Activated CD8-positive, alpha-beta T cell treated with anti-CD3 and anti-CD28 coated beads for 36 hours (primary cell): Measurements from ENCODE around the gene SCFD2. TPM values are rescaled to one million over a fixed set of nuclear protein-coding genes. Genes with fewer than 3 reads are reported as not detected.

Experiments used
- ATAC-seq: fragments of 200-7000 bp; cut with Tn5 transposase; one replicate; pipeline ENCODE4 v1.10.0; 2021; ENCODE audit warnings: mild to moderate bottlenecking, moderate library complexity
- CTCF ChIA-PET: fragments of 350-600 bp; sonication (Branson Sonifier 250); formaldehyde crosslinking; loops from one replicate; lab custom pipeline; 2021; ENCODE audit warnings: antibody characterized with exemption; lab: Charles Lee
- POLR2A ChIA-PET: fragments of 350-600 bp; sonication (Branson Sonifier 250); formaldehyde crosslinking; loops from one replicate; lab custom pipeline; 2021; ENCODE audit warnings: antibody characterized with exemption; lab: Charles Lee
- DNase-seq: peaks from one replicate; pipeline ENCODE4 v3.0.0-alpha.2; 2020
- H3K27ac Mint-ChIP-seq: one replicate; pipeline ENCODE4 v1.8.0; 2021; ENCODE audit warnings: mild to moderate bottlenecking, mixed read lengths
- H3K27me3 Mint-ChIP-seq: one replicate; pipeline ENCODE4 v1.8.0; 2021; ENCODE audit warnings: mixed read lengths
- H3K36me3 Mint-ChIP-seq: one replicate; pipeline ENCODE4 v1.8.0; 2021; ENCODE audit warnings: low read depth, mixed read lengths
- H3K4me1 Mint-ChIP-seq: one replicate; pipeline ENCODE4 v1.8.0; 2021; ENCODE audit warnings: low read depth, mixed read lengths
- H3K4me3 Mint-ChIP-seq: one replicate; pipeline ENCODE4 v1.8.0; 2021; ENCODE audit warnings: mild to moderate bottlenecking, moderate library complexity, mixed read lengths
- H3K9me3 Mint-ChIP-seq: one replicate; pipeline ENCODE4 v1.8.0; 2021; ENCODE audit warnings: mixed read lengths
- intact Hi-C: fragments of 100-400 bp; cut with micrococcal nuclease; formaldehyde crosslinking; loops from one replicate; pipeline ENCODE4 v1.10.0; 2022
- total RNA-seq, 2 experiments: library from RNA; stranded (reverse); gene quantifications; one replicate each; pipeline ENCODE4 v1.2.3, GENCODE V29; 2021
- TF ChIP-seq, protein P1 (sequence below): fragments of 200-600 bp; IDR thresholded peaks from one replicate; pipeline ENCODE4 v1.8.0; 2022; ENCODE audit warnings: antibody characterized with exemption, mild to moderate bottlenecking

Gene SCFD2
- total RNA-seq, 2 experiments from 2014 or later, result 21.4 to 22.1 TPM

DNA sequence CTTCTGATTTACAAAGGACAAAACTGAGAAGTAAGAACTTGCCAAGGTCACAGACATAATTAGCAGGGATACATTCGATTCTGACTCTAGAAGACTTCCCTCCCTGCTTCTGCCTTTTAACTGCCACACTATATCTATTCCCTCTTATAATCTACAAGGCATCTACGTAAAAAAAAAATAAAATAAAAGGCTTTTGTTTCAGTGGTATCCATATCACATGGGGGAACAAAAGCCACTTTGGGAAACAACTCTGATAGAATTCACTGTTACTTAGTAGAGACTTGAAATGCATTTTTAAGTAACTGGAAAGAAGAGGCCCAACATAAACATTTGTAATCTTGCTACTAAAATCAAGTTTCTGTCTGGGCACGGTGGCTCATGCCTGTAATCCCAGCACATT, 247.2 kb downstream of the SCFD2 start:
- no peak for DNase-seq
- peaks cover 4% of the 10 kb centered on the region for H3K9me3 Mint-ChIP-seq
- H3K4me1 Mint-ChIP-seq, result peaks cover 29% of the 10 kb centered on the region
- intact Hi-C loops, result no loop called here
- TF ChIP-seq, protein P1, sequence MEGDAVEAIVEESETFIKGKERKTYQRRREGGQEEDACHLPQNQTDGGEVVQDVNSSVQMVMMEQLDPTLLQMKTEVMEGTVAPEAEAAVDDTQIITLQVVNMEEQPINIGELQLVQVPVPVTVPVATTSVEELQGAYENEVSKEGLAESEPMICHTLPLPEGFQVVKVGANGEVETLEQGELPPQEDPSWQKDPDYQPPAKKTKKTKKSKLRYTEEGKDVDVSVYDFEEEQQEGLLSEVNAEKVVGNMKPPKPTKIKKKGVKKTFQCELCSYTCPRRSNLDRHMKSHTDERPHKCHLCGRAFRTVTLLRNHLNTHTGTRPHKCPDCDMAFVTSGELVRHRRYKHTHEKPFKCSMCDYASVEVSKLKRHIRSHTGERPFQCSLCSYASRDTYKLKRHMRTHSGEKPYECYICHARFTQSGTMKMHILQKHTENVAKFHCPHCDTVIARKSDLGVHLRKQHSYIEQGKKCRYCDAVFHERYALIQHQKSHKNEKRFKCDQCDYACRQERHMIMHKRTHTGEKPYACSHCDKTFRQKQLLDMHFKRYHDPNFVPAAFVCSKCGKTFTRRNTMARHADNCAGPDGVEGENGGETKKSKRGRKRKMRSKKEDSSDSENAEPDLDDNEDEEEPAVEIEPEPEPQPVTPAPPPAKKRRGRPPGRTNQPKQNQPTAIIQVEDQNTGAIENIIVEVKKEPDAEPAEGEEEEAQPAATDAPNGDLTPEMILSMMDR, result no peak
- ATAC-seq, result no peak
- no peaks in the 10 kb centered on the region for H3K27me3 Mint-ChIP-seq
- H3K36me3 Mint-ChIP-seq, result peaks cover 29% of the 10 kb centered on the region
- H3K27ac Mint-ChIP-seq, result no peak overlapping the region
- ChIA-PET POLR2A (no interaction called here), CTCF (no interaction called here)
- no peak overlapping the region for H3K4me3 Mint-ChIP-seq

DNA sequence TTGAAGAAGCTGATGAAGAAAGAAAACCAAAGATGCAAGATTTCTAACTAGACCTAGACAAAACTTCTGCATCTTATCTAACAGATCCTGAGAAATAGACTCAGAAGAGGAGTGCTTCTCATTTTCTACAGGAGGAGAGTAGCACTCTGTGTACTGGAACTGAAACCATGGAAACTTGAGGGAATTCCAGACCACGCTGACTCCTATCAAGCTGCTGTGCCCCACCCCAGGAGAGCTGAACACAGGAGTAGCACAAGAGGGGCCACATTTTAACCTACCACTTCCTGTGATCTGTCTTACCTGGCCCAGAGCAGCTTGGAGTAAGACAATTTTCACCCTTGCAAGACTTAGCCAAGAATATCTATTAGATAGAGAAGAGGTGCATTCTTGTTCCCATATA, 248.9 kb downstream of the SCFD2 start:
- POLR2A ChIA-PET, result interaction anchor here (0.9 kb wide), 1 partner anchor 9 kb away, joined by 3 read pairs; no protein-coding TSS in a partner anchor
- peaks cover 36% of the 10 kb centered on the region for H3K4me1 Mint-ChIP-seq

DNA sequence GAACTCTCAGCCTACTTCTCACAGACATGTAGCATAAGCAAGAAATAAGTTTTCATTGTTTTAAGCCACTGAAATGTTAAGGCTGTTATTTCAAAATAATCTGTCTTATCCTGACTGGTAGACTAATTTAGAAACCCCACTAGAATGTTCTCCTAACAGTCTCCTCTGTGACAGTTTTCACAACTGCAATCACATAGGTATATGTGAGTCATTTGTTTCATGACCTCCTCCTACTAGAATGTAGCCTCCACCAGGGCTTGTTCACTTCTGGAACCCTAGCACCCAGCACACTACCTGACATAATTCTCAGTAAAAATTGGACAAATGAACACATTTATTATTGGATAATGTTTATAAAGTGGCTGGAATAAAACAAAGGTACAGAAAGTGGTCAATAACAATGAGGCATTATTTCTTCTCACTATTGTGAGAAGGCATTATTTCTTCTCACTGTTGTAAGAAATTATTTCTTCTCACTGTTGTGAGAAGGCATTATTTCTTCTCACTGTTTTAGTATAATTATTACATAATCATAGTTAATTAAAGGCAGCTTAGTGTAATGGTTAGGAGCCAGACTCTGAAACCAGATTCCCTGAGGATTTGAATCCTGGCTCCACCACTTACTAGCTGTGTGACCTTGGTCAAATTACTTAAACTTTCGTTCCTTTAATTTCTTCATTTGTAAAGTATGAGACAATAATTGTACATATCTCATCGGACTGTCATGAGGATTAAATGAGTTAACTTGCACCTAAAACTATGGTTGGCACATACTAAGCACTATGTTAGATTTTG, 252.2 kb downstream of the SCFD2 start:
- peak overlapping the region; percentile 93 for H3K27ac Mint-ChIP-seq
- intact Hi-C loops, result no loop called here
- H3K36me3 Mint-ChIP-seq, result peaks cover 56% of the 10 kb centered on the region
- DNase-seq (peak; percentile 19), ATAC-seq (peak; percentile 97)
- no peak overlapping the region for H3K4me3 Mint-ChIP-seq
- POLR2A ChIA-PET, result interaction anchor here (1.2 kb wide), 1 partner anchor 20 kb away, joined by 3 read pairs; no protein-coding TSS in a partner anchor
- H3K4me1 Mint-ChIP-seq, result peaks cover 33% of the 10 kb centered on the region
- CTCF ChIA-PET, result interaction anchor here (1.3 kb wide), 1 partner anchor 18 kb away, joined by 3 read pairs; no protein-coding TSS in a partner anchor
- peaks cover 27% of the 10 kb centered on the region for H3K9me3 Mint-ChIP-seq
- TF ChIP-seq, protein P1, result no peak
- no peaks in the 10 kb centered on the region for H3K27me3 Mint-ChIP-seq

More for the DNA sequence above, 248.9 kb downstream of the SCFD2 start:
- no peak overlapping the region for H3K4me3 Mint-ChIP-seq
- CTCF ChIA-PET, result interaction anchor here (1.0 kb wide), 1 partner anchor 10 kb away, joined by 3 read pairs; no protein-coding TSS in a partner anchor
- intact Hi-C loops, result no loop called here
- H3K27me3 Mint-ChIP-seq, result no peaks in the 10 kb centered on the region
- peaks cover 38% of the 10 kb centered on the region for H3K36me3 Mint-ChIP-seq
- peaks cover 11% of the 10 kb centered on the region for H3K9me3 Mint-ChIP-seq
- TF ChIP-seq, protein P1, result no peak
- H3K27ac Mint-ChIP-seq, result no peak overlapping the region
- no peak for ATAC-seq
- DNase-seq, result no peak

DNA sequence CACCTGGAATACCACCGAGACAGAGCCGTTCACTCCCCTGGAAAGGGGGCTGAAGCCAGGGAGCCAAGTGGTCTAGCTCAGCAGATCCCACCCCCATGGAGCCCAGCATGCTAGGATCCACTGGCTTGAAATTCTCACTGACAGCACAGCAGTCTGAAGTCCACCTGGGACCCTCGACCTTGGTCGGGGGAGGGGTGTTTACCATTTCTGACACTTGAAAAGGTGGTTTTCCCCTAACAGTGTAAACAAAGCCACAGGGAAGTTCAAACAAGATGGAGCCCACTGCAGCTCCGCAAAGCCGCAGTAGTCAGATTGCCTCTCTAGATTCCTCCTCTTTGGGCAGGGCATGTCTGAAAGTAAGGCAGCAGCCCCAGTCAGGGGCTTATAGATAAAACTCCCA, 260.5 kb downstream of the SCFD2 start:
- no peak for ATAC-seq
- ChIA-PET POLR2A (no interaction called here), CTCF (no interaction called here)
- Mint-ChIP-seq H3K36me3 (peaks cover 56% of the 10 kb centered on the region), H3K4me3 (no peak overlapping the region), H3K4me1 (peaks cover 22% of the 10 kb centered on the region), H3K27me3 (no peaks in the 10 kb centered on the region), H3K9me3 (peaks cover 21% of the 10 kb centered on the region), H3K27ac (no peak overlapping the region)
- TF ChIP-seq, protein P1, result no peak
- intact Hi-C loops, result no loop called here
- no peak for DNase-seq

DNA sequence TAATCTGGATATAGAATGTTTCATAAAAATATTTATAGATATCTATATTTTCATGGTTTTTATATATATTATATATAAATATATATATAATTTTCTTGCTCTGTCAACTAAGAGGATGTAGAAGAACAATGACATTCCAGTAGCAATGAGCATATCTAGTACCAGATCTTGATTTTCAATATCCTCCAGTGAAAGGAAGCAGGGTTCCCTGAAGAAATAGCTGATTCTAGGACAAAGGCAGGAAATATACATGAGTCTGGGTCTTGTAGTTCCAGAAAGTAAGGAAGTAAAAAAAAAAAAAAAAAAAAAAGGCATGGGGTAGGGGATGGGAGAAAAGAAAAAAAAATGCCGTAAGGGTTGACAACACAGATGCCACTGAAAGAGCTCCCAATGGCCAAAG, 262.4 kb downstream of the SCFD2 start:
- no peaks in the 10 kb centered on the region for H3K27me3 Mint-ChIP-seq
- H3K9me3 Mint-ChIP-seq, result peaks cover 20% of the 10 kb centered on the region
- ATAC-seq (no peak), DNase-seq (no peak)
- POLR2A ChIA-PET, result no interaction called here
- H3K36me3 Mint-ChIP-seq, result peaks cover 53% of the 10 kb centered on the region
- CTCF ChIA-PET, result no interaction called here
- intact Hi-C loops, result no loop called here
- H3K4me3 Mint-ChIP-seq, result no peak overlapping the region
- no peak overlapping the region for H3K27ac Mint-ChIP-seq
- TF ChIP-seq, protein P1, result no peak
- peaks cover 22% of the 10 kb centered on the region for H3K4me1 Mint-ChIP-seq
